ENCODE data around the gene GNA12. TPM values are rescaled to one million over a fixed set of nuclear protein-coding genes. Genes with fewer than 3 reads are reported as not detected.

Gene GNA12
- total and polyA plus RNA-seq, 4 donors, result 3.7 to 19.0 (median 11.3) TPM

DNA sequence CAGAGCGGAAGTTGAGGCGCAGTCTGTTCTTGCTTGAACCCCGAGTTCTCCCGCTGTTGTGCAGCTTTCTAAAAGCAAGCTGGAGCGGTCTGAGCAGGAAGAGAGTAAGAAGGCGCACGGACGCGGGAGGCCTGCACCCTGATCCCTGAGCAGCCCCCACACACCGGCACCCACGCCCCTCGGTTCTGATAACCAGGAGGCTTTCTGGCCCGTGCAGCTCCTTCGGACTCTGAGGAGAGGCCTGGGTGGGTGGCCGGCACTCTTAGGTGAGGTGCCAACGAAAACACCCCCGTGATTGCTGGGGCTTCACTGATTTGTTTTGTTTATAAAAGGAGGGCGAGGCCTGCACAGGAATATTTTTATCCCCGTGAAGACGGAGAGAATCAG lies 127.2 kb downstream of the GNA12 start:
- H3K27me3 ChIP-seq (ENCODE audit: control insufficient read depth in 4 of 4, insufficient read depth in 4 of 4, low read length in 3 of 4), result no peaks in the 10 kb centered on the region
- no peak for DNase-seq (ENCODE audit: low spot score)
- H3K9ac ChIP-seq (ENCODE audit: low read depth in 1 of 2, low read length in 2 of 2), result no peak overlapping the region
- no peaks in the 10 kb centered on the region for H3K36me3 ChIP-seq (ENCODE audit: control insufficient read depth in 4 of 4, insufficient read depth in 3 of 4, low read depth in 1 of 4, low read length in 3 of 4)
- no peak overlapping the region for H3K4me3 ChIP-seq (ENCODE audit: low read depth in 1 of 3, low read length in 3 of 3)
- 81% methylated on average over 20 of the region's 20 CpGs for WGBS
- TF ChIP-seq, protein P1, sequence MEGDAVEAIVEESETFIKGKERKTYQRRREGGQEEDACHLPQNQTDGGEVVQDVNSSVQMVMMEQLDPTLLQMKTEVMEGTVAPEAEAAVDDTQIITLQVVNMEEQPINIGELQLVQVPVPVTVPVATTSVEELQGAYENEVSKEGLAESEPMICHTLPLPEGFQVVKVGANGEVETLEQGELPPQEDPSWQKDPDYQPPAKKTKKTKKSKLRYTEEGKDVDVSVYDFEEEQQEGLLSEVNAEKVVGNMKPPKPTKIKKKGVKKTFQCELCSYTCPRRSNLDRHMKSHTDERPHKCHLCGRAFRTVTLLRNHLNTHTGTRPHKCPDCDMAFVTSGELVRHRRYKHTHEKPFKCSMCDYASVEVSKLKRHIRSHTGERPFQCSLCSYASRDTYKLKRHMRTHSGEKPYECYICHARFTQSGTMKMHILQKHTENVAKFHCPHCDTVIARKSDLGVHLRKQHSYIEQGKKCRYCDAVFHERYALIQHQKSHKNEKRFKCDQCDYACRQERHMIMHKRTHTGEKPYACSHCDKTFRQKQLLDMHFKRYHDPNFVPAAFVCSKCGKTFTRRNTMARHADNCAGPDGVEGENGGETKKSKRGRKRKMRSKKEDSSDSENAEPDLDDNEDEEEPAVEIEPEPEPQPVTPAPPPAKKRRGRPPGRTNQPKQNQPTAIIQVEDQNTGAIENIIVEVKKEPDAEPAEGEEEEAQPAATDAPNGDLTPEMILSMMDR (IDR thresholded peaks at IDR 0.05; ENCODE audit: low read depth, low read length, missing input control), result no peak
- TF ChIP-seq FOXA2 (IDR thresholded peaks at IDR 0.05) (no peak), TAF1 (conservative IDR thresholded peaks at IDR 0.05) (no peak), EGR1 (IDR thresholded peaks at IDR 0.05; ENCODE audit: low read depth in 2 of 2) (no peak), FOXA1 (IDR thresholded peaks at IDR 0.05) (no peak), HNF4G (IDR thresholded peaks at IDR 0.05) (no peak), NR2F2 (IDR thresholded peaks at IDR 0.05) (no peak), YY1 (IDR thresholded peaks at IDR 0.05) (no peak), GABPA (IDR thresholded peaks at IDR 0.05 in 1 of 2, conservative IDR thresholded peaks at IDR 0.05 in 1 of 2) (no peak), RAD21 (IDR thresholded peaks at IDR 0.05) (no peak), HNF4A (conservative IDR thresholded peaks at IDR 0.05) (no peak)
- TF ChIP-seq, protein P2, sequence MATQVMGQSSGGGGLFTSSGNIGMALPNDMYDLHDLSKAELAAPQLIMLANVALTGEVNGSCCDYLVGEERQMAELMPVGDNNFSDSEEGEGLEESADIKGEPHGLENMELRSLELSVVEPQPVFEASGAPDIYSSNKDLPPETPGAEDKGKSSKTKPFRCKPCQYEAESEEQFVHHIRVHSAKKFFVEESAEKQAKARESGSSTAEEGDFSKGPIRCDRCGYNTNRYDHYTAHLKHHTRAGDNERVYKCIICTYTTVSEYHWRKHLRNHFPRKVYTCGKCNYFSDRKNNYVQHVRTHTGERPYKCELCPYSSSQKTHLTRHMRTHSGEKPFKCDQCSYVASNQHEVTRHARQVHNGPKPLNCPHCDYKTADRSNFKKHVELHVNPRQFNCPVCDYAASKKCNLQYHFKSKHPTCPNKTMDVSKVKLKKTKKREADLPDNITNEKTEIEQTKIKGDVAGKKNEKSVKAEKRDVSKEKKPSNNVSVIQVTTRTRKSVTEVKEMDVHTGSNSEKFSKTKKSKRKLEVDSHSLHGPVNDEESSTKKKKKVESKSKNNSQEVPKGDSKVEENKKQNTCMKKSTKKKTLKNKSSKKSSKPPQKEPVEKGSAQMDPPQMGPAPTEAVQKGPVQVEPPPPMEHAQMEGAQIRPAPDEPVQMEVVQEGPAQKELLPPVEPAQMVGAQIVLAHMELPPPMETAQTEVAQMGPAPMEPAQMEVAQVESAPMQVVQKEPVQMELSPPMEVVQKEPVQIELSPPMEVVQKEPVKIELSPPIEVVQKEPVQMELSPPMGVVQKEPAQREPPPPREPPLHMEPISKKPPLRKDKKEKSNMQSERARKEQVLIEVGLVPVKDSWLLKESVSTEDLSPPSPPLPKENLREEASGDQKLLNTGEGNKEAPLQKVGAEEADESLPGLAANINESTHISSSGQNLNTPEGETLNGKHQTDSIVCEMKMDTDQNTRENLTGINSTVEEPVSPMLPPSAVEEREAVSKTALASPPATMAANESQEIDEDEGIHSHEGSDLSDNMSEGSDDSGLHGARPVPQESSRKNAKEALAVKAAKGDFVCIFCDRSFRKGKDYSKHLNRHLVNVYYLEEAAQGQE (IDR thresholded peaks at IDR 0.05), result no peak
- no peaks in the 10 kb centered on the region for H3K4me1 ChIP-seq (ENCODE audit: control insufficient read depth in 4 of 4, insufficient read depth in 4 of 4, low read length in 3 of 4)
- H3K9me3 ChIP-seq (ENCODE audit: control insufficient read depth in 4 of 4, low read length in 3 of 4), result no peaks in the 10 kb centered on the region
- H3K27ac ChIP-seq (ENCODE audit: low read depth in 1 of 2, low read length in 2 of 2), result no peak overlapping the region

DNA sequence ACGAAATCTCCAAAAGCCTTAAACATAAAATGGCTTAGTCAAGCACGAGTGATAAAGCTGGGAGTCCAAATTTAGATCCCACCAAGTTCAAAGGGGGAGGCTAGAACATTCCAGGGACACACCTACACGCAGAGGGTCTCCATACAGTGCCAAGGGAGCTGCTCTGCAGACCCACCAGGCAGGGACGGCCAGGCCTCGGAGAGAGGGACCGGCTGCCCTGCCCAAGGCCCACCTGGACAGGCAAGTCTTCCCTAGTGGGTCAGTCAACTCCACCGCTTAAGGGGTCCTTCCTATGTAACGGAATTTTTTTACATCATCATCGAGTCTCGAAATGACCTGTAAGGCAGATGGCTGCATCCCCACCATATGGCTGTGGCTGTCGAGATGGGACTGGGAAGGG lies 127.6 kb downstream of the GNA12 start:
- Histone ChIP-seq H3K27me3 (ENCODE audit: control insufficient read depth in 4 of 4, insufficient read depth in 4 of 4, low read length in 3 of 4) (no peaks in the 10 kb centered on the region), H3K9me3 (ENCODE audit: control insufficient read depth in 4 of 4, low read length in 3 of 4) (no peaks in the 10 kb centered on the region), H3K4me1 (ENCODE audit: control insufficient read depth in 4 of 4, insufficient read depth in 4 of 4, low read length in 3 of 4) (no peaks in the 10 kb centered on the region), H3K9ac (ENCODE audit: low read depth in 1 of 2, low read length in 2 of 2) (no peak overlapping the region), H3K36me3 (ENCODE audit: control insufficient read depth in 4 of 4, insufficient read depth in 3 of 4, low read depth in 1 of 4, low read length in 3 of 4) (no peaks in the 10 kb centered on the region), H3K4me3 (ENCODE audit: low read depth in 1 of 3, low read length in 3 of 3) (no peak overlapping the region), H3K27ac (ENCODE audit: low read depth in 1 of 2, low read length in 2 of 2) (no peak overlapping the region)
- no peak for DNase-seq (ENCODE audit: low spot score)
- 93% methylated on average over 11 of the region's 11 CpGs for WGBS
- TF ChIP-seq HNF4G (IDR thresholded peaks at IDR 0.05) (no peak), TAF1 (conservative IDR thresholded peaks at IDR 0.05) (no peak), JUND (IDR thresholded peaks at IDR 0.05) (no peak), FOXA1 (IDR thresholded peaks at IDR 0.05) (no peak), NR2F2 (IDR thresholded peaks at IDR 0.05) (no peak), EGR1 (IDR thresholded peaks at IDR 0.05; ENCODE audit: low read depth in 2 of 2) (no peak), YY1 (IDR thresholded peaks at IDR 0.05) (no peak), FOXA2 (IDR thresholded peaks at IDR 0.05) (no peak), RXRA (IDR thresholded peaks at IDR 0.05) (no peak), RAD21 (IDR thresholded peaks at IDR 0.05) (no peak)
- TF ChIP-seq, protein P3, sequence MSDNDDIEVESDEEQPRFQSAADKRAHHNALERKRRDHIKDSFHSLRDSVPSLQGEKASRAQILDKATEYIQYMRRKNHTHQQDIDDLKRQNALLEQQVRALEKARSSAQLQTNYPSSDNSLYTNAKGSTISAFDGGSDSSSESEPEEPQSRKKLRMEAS (IDR thresholded peaks at IDR 0.05), result no peak
- TF ChIP-seq, protein P2 (IDR thresholded peaks at IDR 0.05), result no peak
- TF ChIP-seq, protein P4, sequence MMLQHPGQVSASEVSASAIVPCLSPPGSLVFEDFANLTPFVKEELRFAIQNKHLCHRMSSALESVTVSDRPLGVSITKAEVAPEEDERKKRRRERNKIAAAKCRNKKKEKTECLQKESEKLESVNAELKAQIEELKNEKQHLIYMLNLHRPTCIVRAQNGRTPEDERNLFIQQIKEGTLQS (IDR thresholded peaks at IDR 0.05), result no peak
- TF ChIP-seq, protein P1 (IDR thresholded peaks at IDR 0.05; ENCODE audit: low read depth, low read length, missing input control), result no peak

Measured in liver (tissue), 9 donors.